Measurements from ENCODE around the gene RMC1. TPM values are rescaled to one million over a fixed set of nuclear protein-coding genes. Genes with fewer than 3 reads are reported as not detected.

The RMC1 gene
- total and polyA plus RNA-seq, 2 experiments from 2014 or later, result 10.4 to 28.0 TPM

DNA sequence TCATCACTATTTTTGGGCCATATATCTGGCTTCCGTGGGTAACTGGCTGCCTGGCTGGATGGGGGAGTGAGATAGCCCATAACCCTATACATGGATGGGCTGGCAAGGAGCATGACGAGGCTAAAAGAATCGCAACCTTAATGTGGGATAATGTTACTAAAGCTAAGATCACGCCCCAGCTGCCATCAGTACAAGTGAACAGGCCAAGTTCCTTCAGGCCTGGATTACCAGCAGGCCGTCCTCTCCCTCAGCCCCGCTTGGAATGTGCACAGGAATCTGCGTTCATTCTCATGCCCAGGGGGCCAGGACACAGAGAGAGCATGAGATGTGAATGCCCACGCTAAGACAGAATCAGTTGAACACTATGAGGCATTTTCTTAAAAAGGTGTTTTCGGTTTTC, 34.7 kb downstream of the RMC1 start:
- H3K4me3 ChIP-seq, result no peak overlapping the region
- DNase-seq (ENCODE audit: low read depth in 1 of 2, low spot score in 1 of 2), result no peak
- TF ChIP-seq, protein P1, sequence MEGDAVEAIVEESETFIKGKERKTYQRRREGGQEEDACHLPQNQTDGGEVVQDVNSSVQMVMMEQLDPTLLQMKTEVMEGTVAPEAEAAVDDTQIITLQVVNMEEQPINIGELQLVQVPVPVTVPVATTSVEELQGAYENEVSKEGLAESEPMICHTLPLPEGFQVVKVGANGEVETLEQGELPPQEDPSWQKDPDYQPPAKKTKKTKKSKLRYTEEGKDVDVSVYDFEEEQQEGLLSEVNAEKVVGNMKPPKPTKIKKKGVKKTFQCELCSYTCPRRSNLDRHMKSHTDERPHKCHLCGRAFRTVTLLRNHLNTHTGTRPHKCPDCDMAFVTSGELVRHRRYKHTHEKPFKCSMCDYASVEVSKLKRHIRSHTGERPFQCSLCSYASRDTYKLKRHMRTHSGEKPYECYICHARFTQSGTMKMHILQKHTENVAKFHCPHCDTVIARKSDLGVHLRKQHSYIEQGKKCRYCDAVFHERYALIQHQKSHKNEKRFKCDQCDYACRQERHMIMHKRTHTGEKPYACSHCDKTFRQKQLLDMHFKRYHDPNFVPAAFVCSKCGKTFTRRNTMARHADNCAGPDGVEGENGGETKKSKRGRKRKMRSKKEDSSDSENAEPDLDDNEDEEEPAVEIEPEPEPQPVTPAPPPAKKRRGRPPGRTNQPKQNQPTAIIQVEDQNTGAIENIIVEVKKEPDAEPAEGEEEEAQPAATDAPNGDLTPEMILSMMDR (IDR thresholded peaks at IDR 0.05; ENCODE audit: low read depth, low read length), result no peak
- peak overlapping the region; percentile 46 for H3K27ac ChIP-seq
- H3K4me1 ChIP-seq (ENCODE audit: low read depth), result peaks cover 16% of the 10 kb centered on the region
- peaks cover 41% of the 10 kb centered on the region for H3K36me3 ChIP-seq
- H3K27me3 ChIP-seq, result no peaks in the 10 kb centered on the region
- no peaks in the 10 kb centered on the region for H3K9me3 ChIP-seq (ENCODE audit: low read depth)

DNA sequence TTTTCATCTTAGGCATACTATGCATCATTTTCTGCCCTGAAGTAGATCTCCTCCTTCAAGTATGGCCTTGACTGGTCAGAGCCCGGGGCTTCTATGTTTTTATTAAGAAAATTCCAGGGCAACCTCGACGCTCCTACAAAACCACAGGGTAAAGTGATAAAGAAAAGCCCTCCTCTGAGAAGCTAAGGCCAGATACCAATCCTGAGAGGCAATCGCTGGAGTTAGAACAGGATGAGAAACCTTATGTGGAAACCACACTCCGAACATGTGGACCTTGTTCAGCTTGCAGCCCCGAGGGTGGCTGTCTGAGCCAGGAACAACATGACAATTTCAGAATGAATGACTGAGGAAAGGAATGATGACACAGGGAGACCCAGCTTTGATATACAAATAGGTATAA, 35.6 kb downstream of the RMC1 start:
- Histone ChIP-seq H3K9me3 (ENCODE audit: low read depth) (no peaks in the 10 kb centered on the region), H3K36me3 (peaks cover 41% of the 10 kb centered on the region), H3K27ac (no peak overlapping the region), H3K4me3 (no peak overlapping the region), H3K4me1 (ENCODE audit: low read depth) (peaks cover 14% of the 10 kb centered on the region), H3K27me3 (no peaks in the 10 kb centered on the region)
- DNase-seq (ENCODE audit: low read depth in 1 of 2, low spot score in 1 of 2), result peak in 1 of 2 donors; percentile 68
- TF ChIP-seq, protein P1 (IDR thresholded peaks at IDR 0.05; ENCODE audit: low read depth, low read length), result no peak

DNA sequence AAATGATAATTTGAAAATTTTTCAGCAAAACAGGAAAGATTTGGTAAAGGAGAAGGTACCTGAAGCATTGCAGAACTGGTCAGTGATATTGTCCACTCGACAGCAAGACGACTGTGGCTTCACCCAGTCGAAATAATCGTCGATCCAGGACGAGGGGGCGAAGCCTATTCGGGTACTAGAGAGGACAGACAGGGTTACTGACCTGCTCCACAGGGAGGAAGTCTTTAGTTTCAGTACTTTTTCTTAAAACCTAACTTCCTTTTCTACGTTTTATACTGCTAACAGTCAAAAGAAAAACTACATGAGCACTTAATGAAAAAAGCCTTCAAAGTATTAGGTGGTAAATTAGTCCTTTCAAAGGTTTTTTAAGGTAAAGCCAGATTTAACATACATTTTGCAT, 36.0 kb downstream of the RMC1 start:
- Histone ChIP-seq H3K4me3 (no peak overlapping the region), H3K9me3 (ENCODE audit: low read depth) (no peaks in the 10 kb centered on the region), H3K27ac (no peak overlapping the region), H3K4me1 (ENCODE audit: low read depth) (peaks cover 14% of the 10 kb centered on the region), H3K27me3 (no peaks in the 10 kb centered on the region), H3K36me3 (peaks cover 37% of the 10 kb centered on the region)
- TF ChIP-seq, protein P1 (IDR thresholded peaks at IDR 0.05; ENCODE audit: low read depth, low read length), result no peak
- no peak for DNase-seq (ENCODE audit: low read depth in 1 of 2, low spot score in 1 of 2)

DNA sequence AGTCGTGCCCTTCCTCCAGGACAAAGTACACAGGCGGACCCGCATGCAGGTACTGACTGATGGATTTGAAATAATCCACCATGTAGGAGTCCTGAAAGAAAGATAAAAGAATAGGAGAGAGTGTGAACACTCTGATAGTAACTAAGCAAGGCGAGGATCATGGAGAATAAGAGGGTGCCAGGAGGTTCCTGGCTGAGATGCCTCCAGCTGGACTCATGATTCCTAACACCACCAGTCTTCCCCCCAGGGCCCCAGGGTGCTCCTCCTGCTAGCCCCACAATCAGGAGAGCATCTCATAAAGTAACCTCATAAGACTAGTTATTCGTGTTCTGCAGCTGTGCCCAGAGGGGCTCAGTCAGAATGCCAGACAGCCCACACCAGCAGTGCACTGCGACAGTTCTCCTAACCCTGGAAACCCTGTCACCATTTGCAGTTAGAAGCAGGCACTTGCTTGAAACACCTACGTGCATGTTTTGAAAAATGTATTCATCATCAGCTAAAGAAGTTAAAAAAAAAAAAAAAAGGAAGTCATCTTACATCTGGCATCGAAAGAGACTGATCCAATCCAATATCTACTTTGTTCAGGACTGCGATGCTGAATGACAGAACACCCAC, 36.7 kb downstream of the RMC1 start:
- DNase-seq (ENCODE audit: low read depth in 1 of 2, low spot score in 1 of 2), result peak in 1 of 2 donors; percentile 16
- Histone ChIP-seq H3K9me3 (ENCODE audit: low read depth) (no peaks in the 10 kb centered on the region), H3K4me3 (no peak overlapping the region), H3K4me1 (ENCODE audit: low read depth) (peaks cover 14% of the 10 kb centered on the region), H3K36me3 (peaks cover 32% of the 10 kb centered on the region), H3K27ac (no peak overlapping the region), H3K27me3 (no peaks in the 10 kb centered on the region)
- TF ChIP-seq, protein P1 (IDR thresholded peaks at IDR 0.05; ENCODE audit: low read depth, low read length), result no peak

DNA sequence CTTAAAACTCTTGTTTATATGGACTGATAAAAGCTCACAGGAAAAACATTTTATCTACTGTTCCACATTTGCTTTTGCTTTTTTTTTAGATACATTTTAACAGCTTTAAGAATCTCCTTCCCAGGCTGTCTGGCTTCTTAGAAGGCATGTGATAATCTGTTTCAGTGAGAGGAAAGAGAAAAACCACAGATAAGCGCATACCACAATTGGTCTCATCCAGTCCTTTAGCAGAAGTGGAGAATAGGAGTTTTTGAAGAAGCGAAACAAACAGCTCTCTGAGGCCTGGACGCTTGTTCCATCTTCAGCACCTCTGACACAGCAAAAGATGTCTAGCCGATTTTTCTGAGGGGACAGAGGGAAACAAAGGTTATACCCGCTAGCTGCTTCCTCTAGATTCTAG, 37.6 kb downstream of the RMC1 start:
- peaks cover 26% of the 10 kb centered on the region for H3K36me3 ChIP-seq
- H3K9me3 ChIP-seq (ENCODE audit: low read depth), result no peaks in the 10 kb centered on the region
- peak overlapping the region; percentile 31 for H3K27ac ChIP-seq
- no peaks in the 10 kb centered on the region for H3K27me3 ChIP-seq
- peaks cover 14% of the 10 kb centered on the region for H3K4me1 ChIP-seq (ENCODE audit: low read depth)
- no peak overlapping the region for H3K4me3 ChIP-seq
- TF ChIP-seq, protein P1 (IDR thresholded peaks at IDR 0.05; ENCODE audit: low read depth, low read length), result no peak
- peak in 1 of 2 donors; percentile 86 for DNase-seq (ENCODE audit: low read depth in 1 of 2, low spot score in 1 of 2)
